PFSK-1 (cell line): Measurements from ENCODE around the gene E2F4.

Experiments used
- POLR2AphosphoS5 ChIP-seq: IDR thresholded peaks from 2 replicates; pipeline ENCODE4 v1.6.1; 2012; ENCODE audit warnings: low read depth, mild to moderate bottlenecking, control low read depth, low read length, moderate library complexity
- REST ChIP-seq, 2 experiments: IDR thresholded peaks; 2 replicates each; pipeline versions ENCODE4 v1.6.1 to v1.8.0; 2011 to 2012; ENCODE audit warnings: low read depth in 2 of 2, low read length in 2 of 2, control low read depth in 1 of 2, inconsistent platforms in 1 of 2, mild to moderate bottlenecking in 1 of 2, moderate library complexity in 1 of 2; ENCODE audit not compliant: insufficient read depth in 1 of 2
- TAF1 ChIP-seq: IDR thresholded peaks from 2 replicates; pipeline ENCODE4 v1.6.1; 2012; ENCODE audit warnings: low read length, control low read depth, borderline replicate concordance; ENCODE audit not compliant: insufficient read depth

DNA sequence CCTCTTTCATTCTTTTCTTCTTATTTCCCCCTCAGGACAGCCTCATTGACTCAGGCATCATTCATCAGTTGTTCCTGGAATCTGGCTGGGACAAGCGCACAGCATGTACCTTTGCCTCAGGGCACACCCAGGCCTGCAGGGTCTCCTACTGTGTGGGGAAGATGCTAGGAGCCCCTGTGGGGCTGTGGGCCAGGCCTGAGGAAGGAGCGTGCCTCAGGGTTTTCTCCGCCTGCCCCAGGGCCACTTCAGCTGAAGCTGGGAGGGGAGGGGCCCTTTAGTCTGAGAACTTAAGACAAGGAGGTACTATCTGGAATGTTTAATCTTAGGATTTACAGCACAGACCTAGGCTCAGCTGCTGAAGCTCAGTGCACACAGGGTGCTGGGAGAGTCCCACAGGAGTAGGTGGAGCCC lies 14.9 kb downstream of the E2F4 start:
- TF ChIP-seq POLR2AphosphoS5: no peak
- no peak for TF ChIP-seq REST (IDR thresholded peaks at IDR 0.05; ENCODE audit: insufficient read depth in 1 of 2, low read depth in 2 of 2, low read length in 2 of 2)
- no peak for TF ChIP-seq TAF1
